Activated naive CD4-positive, alpha-beta T cell treated with anti-CD3 and anti-CD28 coated beads, Interleukin-2, amount 50 U/mL, for 24 hours (primary cell): ENCODE measurements around the gene DDX53.

ENCODE experiments used
- H3K27ac Mint-ChIP-seq: one replicate; pipeline ENCODE4 v1.8.0; 2021; ENCODE audit warnings: mild to moderate bottlenecking, mixed read lengths
- H3K27me3 Mint-ChIP-seq: one replicate; pipeline ENCODE4 v1.8.0; 2021; ENCODE audit warnings: mixed read lengths
- H3K36me3 Mint-ChIP-seq: one replicate; pipeline ENCODE4 v1.8.0; 2021; ENCODE audit warnings: mixed read lengths
- H3K4me1 Mint-ChIP-seq: one replicate; pipeline ENCODE4 v1.8.0; 2021; ENCODE audit warnings: mixed read lengths
- H3K4me3 Mint-ChIP-seq: one replicate; pipeline ENCODE4 v1.8.0; 2021; ENCODE audit warnings: mild to moderate bottlenecking, mixed read lengths
- H3K9me3 Mint-ChIP-seq: one replicate; pipeline ENCODE4 v1.8.0; 2021; ENCODE audit warnings: mixed read lengths

The DDX53 gene

GRCh38 chrX:22999696-23000223, at the start of gene DDX53:
TSS of gene DDX53 (plus strand) at chrX:22999960. CDS start at chrX:23000058, 98 bp downstream.
- Mint-ChIP-seq H3K4me3 (no peak within 1 kb of the TSS), H3K4me1 (no peaks in the 10 kb centered on the region), H3K36me3 (no peaks in the 10 kb centered on the region), H3K9me3 (no peaks in the 10 kb centered on the region), H3K27me3 (no peaks in the 10 kb centered on the region), H3K27ac (no peak within 1 kb of the TSS)

- Mint-ChIP-seq H3K4me1 (no peaks in the 10 kb centered on the region), H3K27ac (no peak overlapping the region), H3K4me3 (no peak overlapping the region), H3K27me3 (no peaks in the 10 kb centered on the region), H3K36me3 (no peaks in the 10 kb centered on the region), H3K9me3 (no peaks in the 10 kb centered on the region)
These were observed 49.2 kb upstream of the DDX53 start for GRCh38 chrX:22950269-22951266.

- Mint-ChIP-seq H3K36me3 (no peaks in the 10 kb centered on the region), H3K4me1 (no peaks in the 10 kb centered on the region), H3K4me3 (no peak overlapping the region), H3K9me3 (no peaks in the 10 kb centered on the region), H3K27me3 (no peaks in the 10 kb centered on the region), H3K27ac (no peak overlapping the region)
These were observed 47.8 kb upstream of the DDX53 start for GRCh38 chrX:22952010-22952409.

- no peaks in the 10 kb centered on the region for H3K27me3 Mint-ChIP-seq
- H3K4me3 Mint-ChIP-seq, result no peak overlapping the region
- no peak overlapping the region for H3K27ac Mint-ChIP-seq
- no peaks in the 10 kb centered on the region for H3K36me3 Mint-ChIP-seq
- no peaks in the 10 kb centered on the region for H3K4me1 Mint-ChIP-seq
- no peaks in the 10 kb centered on the region for H3K9me3 Mint-ChIP-seq
These were observed 41.5 kb upstream of the DDX53 start for GRCh38 chrX:22958250-22958649.

GRCh38 chrX:22959204-22959920, 40.4 kb upstream of the DDX53 start:
- no peaks in the 10 kb centered on the region for H3K9me3 Mint-ChIP-seq
- H3K27me3 Mint-ChIP-seq, result no peaks in the 10 kb centered on the region

GRCh38 chrX:22963196-22963595, 36.6 kb upstream of the DDX53 start:
- Mint-ChIP-seq H3K4me1 (no peaks in the 10 kb centered on the region), H3K9me3 (no peaks in the 10 kb centered on the region), H3K27me3 (no peaks in the 10 kb centered on the region), H3K4me3 (no peak overlapping the region), H3K27ac (no peak overlapping the region), H3K36me3 (no peaks in the 10 kb centered on the region)

More at GRCh38 chrX:22959204-22959920, 40.4 kb upstream of the DDX53 start:
- Mint-ChIP-seq H3K4me1 (no peaks in the 10 kb centered on the region), H3K27ac (no peak overlapping the region), H3K4me3 (no peak overlapping the region), H3K36me3 (no peaks in the 10 kb centered on the region)

GRCh38 chrX:22968494-22968893, 31.3 kb upstream of the DDX53 start:
- H3K27ac Mint-ChIP-seq, result no peak overlapping the region
- H3K36me3 Mint-ChIP-seq, result no peaks in the 10 kb centered on the region
- no peaks in the 10 kb centered on the region for H3K27me3 Mint-ChIP-seq
- H3K4me3 Mint-ChIP-seq, result no peak overlapping the region
- H3K4me1 Mint-ChIP-seq, result no peaks in the 10 kb centered on the region
- H3K9me3 Mint-ChIP-seq, result no peaks in the 10 kb centered on the region

GRCh38 chrX:22969411-22969810, 30.3 kb upstream of the DDX53 start:
- H3K4me3 Mint-ChIP-seq, result no peak overlapping the region
- no peak overlapping the region for H3K27ac Mint-ChIP-seq
- H3K9me3 Mint-ChIP-seq, result no peaks in the 10 kb centered on the region
- no peaks in the 10 kb centered on the region for H3K36me3 Mint-ChIP-seq
- H3K27me3 Mint-ChIP-seq, result no peaks in the 10 kb centered on the region
- H3K4me1 Mint-ChIP-seq, result no peaks in the 10 kb centered on the region

- H3K4me3 Mint-ChIP-seq, result no peak overlapping the region
- no peaks in the 10 kb centered on the region for H3K36me3 Mint-ChIP-seq
- H3K4me1 Mint-ChIP-seq, result no peaks in the 10 kb centered on the region
- H3K9me3 Mint-ChIP-seq, result no peaks in the 10 kb centered on the region
- no peak overlapping the region for H3K27ac Mint-ChIP-seq
- H3K27me3 Mint-ChIP-seq, result no peaks in the 10 kb centered on the region
These were observed 28.9 kb upstream of the DDX53 start for GRCh38 chrX:22970861-22971260.

- no peaks in the 10 kb centered on the region for H3K4me1 Mint-ChIP-seq
- H3K27ac Mint-ChIP-seq, result no peak overlapping the region
- no peaks in the 10 kb centered on the region for H3K36me3 Mint-ChIP-seq
- no peaks in the 10 kb centered on the region for H3K27me3 Mint-ChIP-seq
- no peaks in the 10 kb centered on the region for H3K9me3 Mint-ChIP-seq
- no peak overlapping the region for H3K4me3 Mint-ChIP-seq
These were observed 25.1 kb upstream of the DDX53 start for GRCh38 chrX:22974616-22975015.

GRCh38 chrX:22975786-22976185, 24.0 kb upstream of the DDX53 start:
- no peaks in the 10 kb centered on the region for H3K9me3 Mint-ChIP-seq
- H3K27me3 Mint-ChIP-seq, result no peaks in the 10 kb centered on the region
- no peak overlapping the region for H3K4me3 Mint-ChIP-seq
- H3K27ac Mint-ChIP-seq, result no peak overlapping the region
- H3K4me1 Mint-ChIP-seq, result no peaks in the 10 kb centered on the region
- no peaks in the 10 kb centered on the region for H3K36me3 Mint-ChIP-seq

GRCh38 chrX:22985958-22986357, 13.8 kb upstream of the DDX53 start:
- Mint-ChIP-seq H3K27ac (no peak overlapping the region), H3K4me1 (no peaks in the 10 kb centered on the region), H3K36me3 (no peaks in the 10 kb centered on the region), H3K27me3 (no peaks in the 10 kb centered on the region), H3K4me3 (no peak overlapping the region), H3K9me3 (no peaks in the 10 kb centered on the region)

- Mint-ChIP-seq H3K27me3 (no peaks in the 10 kb centered on the region), H3K36me3 (no peaks in the 10 kb centered on the region), H3K27ac (no peak overlapping the region), H3K4me3 (no peak overlapping the region), H3K4me1 (no peaks in the 10 kb centered on the region), H3K9me3 (no peaks in the 10 kb centered on the region)
These were observed 12.3 kb upstream of the DDX53 start for GRCh38 chrX:22987452-22987851.

GRCh38 chrX:23003116-23003515, 3.4 kb downstream of the DDX53 start:
- H3K27ac Mint-ChIP-seq, result no peak overlapping the region
- H3K4me1 Mint-ChIP-seq, result no peaks in the 10 kb centered on the region
- H3K9me3 Mint-ChIP-seq, result no peaks in the 10 kb centered on the region
- no peaks in the 10 kb centered on the region for H3K27me3 Mint-ChIP-seq
- no peak overlapping the region for H3K4me3 Mint-ChIP-seq
- H3K36me3 Mint-ChIP-seq, result no peaks in the 10 kb centered on the region

GRCh38 chrX:23008431-23009099, 8.8 kb downstream of the DDX53 start:
- Mint-ChIP-seq H3K4me3 (no peak overlapping the region), H3K9me3 (no peaks in the 10 kb centered on the region), H3K27ac (no peak overlapping the region), H3K27me3 (no peaks in the 10 kb centered on the region), H3K4me1 (peaks cover 12% of the 10 kb centered on the region), H3K36me3 (no peaks in the 10 kb centered on the region)
